Activated T-cell treated with anti-CD3 and anti-CD28 coated beads, Interleukin-2, amount 50 U/mL, for 24 hours (primary cell): Measurements from ENCODE around the gene HIVEP2.

Source experiments
- DNase-seq: peaks from one replicate; pipeline ENCODE4 v3.0.0-alpha.2; 2020
- H3K27ac Mint-ChIP-seq: 2 replicates; pipeline ENCODE4 v1.8.0; 2020; ENCODE audit warnings: mild to moderate bottlenecking, mixed read lengths
- H3K27me3 Mint-ChIP-seq: 2 replicates; pipeline ENCODE4 v1.8.0; 2020; ENCODE audit warnings: mixed read lengths
- H3K36me3 Mint-ChIP-seq: 2 replicates; pipeline ENCODE4 v1.8.0; 2020; ENCODE audit warnings: low read depth, mixed read lengths
- H3K4me1 Mint-ChIP-seq: 2 replicates; pipeline ENCODE4 v1.8.0; 2020; ENCODE audit warnings: low read depth, mixed read lengths
- H3K4me3 Mint-ChIP-seq: 2 replicates; pipeline ENCODE4 v1.8.0; 2020; ENCODE audit warnings: mild to moderate bottlenecking, moderate library complexity, mixed read lengths
- H3K9me3 Mint-ChIP-seq: 2 replicates; pipeline ENCODE4 v1.8.0; 2020; ENCODE audit warnings: mixed read lengths

Gene HIVEP2

GRCh38 chr6:142861711-142862110 is 83.3 kb downstream of the HIVEP2 start:
- Mint-ChIP-seq H3K4me3 (no peak overlapping the region), H3K36me3 (peaks cover 21% of the 10 kb centered on the region), H3K27ac (peak overlapping the region; percentile 72), H3K4me1 (peaks cover 79% of the 10 kb centered on the region), H3K9me3 (no peaks in the 10 kb centered on the region), H3K27me3 (no peaks in the 10 kb centered on the region)
- no peak for DNase-seq

- Mint-ChIP-seq H3K9me3 (no peaks in the 10 kb centered on the region), H3K27me3 (no peaks in the 10 kb centered on the region), H3K27ac (peak overlapping the region; percentile 66), H3K4me1 (peaks cover 79% of the 10 kb centered on the region), H3K36me3 (peaks cover 26% of the 10 kb centered on the region), H3K4me3 (no peak overlapping the region)
- no peak for DNase-seq
Observed at GRCh38 chr6:142860498-142860897, 84.5 kb downstream of the HIVEP2 start.

GRCh38 chr6:142857796-142858555 is 87.0 kb downstream of the HIVEP2 start:
- no peaks in the 10 kb centered on the region for H3K27me3 Mint-ChIP-seq
- peak overlapping the region; percentile 94 for H3K27ac Mint-ChIP-seq
- peaks cover 86% of the 10 kb centered on the region for H3K4me1 Mint-ChIP-seq
- H3K9me3 Mint-ChIP-seq, result no peaks in the 10 kb centered on the region
- DNase-seq, result peak; percentile 52
- peaks cover 48% of the 10 kb centered on the region for H3K36me3 Mint-ChIP-seq
- H3K4me3 Mint-ChIP-seq, result peak overlapping the region; percentile 75

- Mint-ChIP-seq H3K9me3 (no peaks in the 10 kb centered on the region), H3K4me1 (peaks cover 93% of the 10 kb centered on the region), H3K36me3 (peaks cover 54% of the 10 kb centered on the region), H3K27me3 (no peaks in the 10 kb centered on the region), H3K4me3 (peak overlapping the region; percentile 75), H3K27ac (peak overlapping the region; percentile 94)
- DNase-seq, result no peak
Observed at GRCh38 chr6:142857233-142857761, 87.7 kb downstream of the HIVEP2 start.

- peak overlapping the region; percentile 75 for H3K4me3 Mint-ChIP-seq
- no peaks in the 10 kb centered on the region for H3K27me3 Mint-ChIP-seq
- DNase-seq, result no peak
Observed at GRCh38 chr6:142856624-142857232, 88.2 kb downstream of the HIVEP2 start.

GRCh38 chr6:142855893-142856623 is 88.9 kb downstream of the HIVEP2 start:
- DNase-seq, result peak; percentile 48

More at GRCh38 chr6:142856624-142857232, 88.2 kb downstream of the HIVEP2 start:
- Mint-ChIP-seq H3K36me3 (peaks cover 54% of the 10 kb centered on the region), H3K4me1 (peaks cover 95% of the 10 kb centered on the region), H3K9me3 (no peaks in the 10 kb centered on the region), H3K27ac (peak overlapping the region; percentile 94)

GRCh38 chr6:142854589-142855488 is 90.1 kb downstream of the HIVEP2 start:
- Mint-ChIP-seq H3K36me3 (peaks cover 47% of the 10 kb centered on the region), H3K4me1 (peaks cover 96% of the 10 kb centered on the region), H3K4me3 (peak overlapping the region; percentile 75), H3K27me3 (no peaks in the 10 kb centered on the region), H3K27ac (peak overlapping the region; percentile 94), H3K9me3 (no peaks in the 10 kb centered on the region)
- DNase-seq, result no peak

More at GRCh38 chr6:142855893-142856623, 88.9 kb downstream of the HIVEP2 start:
- no peaks in the 10 kb centered on the region for H3K9me3 Mint-ChIP-seq
- H3K4me1 Mint-ChIP-seq, result peaks cover 95% of the 10 kb centered on the region
- peak overlapping the region; percentile 94 for H3K27ac Mint-ChIP-seq
- no peaks in the 10 kb centered on the region for H3K27me3 Mint-ChIP-seq
- peaks cover 54% of the 10 kb centered on the region for H3K36me3 Mint-ChIP-seq
- peak overlapping the region; percentile 75 for H3K4me3 Mint-ChIP-seq

GRCh38 chr6:142853244-142854180 is 91.5 kb downstream of the HIVEP2 start:
- peak overlapping the region; percentile 75 for H3K4me3 Mint-ChIP-seq
- peak overlapping the region; percentile 94 for H3K27ac Mint-ChIP-seq
- H3K4me1 Mint-ChIP-seq, result peaks cover 96% of the 10 kb centered on the region
- H3K36me3 Mint-ChIP-seq, result peaks cover 44% of the 10 kb centered on the region
- no peaks in the 10 kb centered on the region for H3K9me3 Mint-ChIP-seq
- DNase-seq, result no peak
- H3K27me3 Mint-ChIP-seq, result no peaks in the 10 kb centered on the region

- Mint-ChIP-seq H3K9me3 (no peaks in the 10 kb centered on the region), H3K27ac (peak overlapping the region; percentile 98), H3K27me3 (no peaks in the 10 kb centered on the region), H3K4me3 (peak overlapping the region; percentile 69), H3K4me1 (peaks cover 97% of the 10 kb centered on the region), H3K36me3 (peaks cover 47% of the 10 kb centered on the region)
- DNase-seq, result no peak
Observed at GRCh38 chr6:142851601-142852000, 93.4 kb downstream of the HIVEP2 start.

- no peak for DNase-seq
- Mint-ChIP-seq H3K9me3 (no peaks in the 10 kb centered on the region), H3K27me3 (no peaks in the 10 kb centered on the region), H3K4me3 (peak overlapping the region; percentile 69), H3K27ac (peak overlapping the region; percentile 98), H3K36me3 (peaks cover 43% of the 10 kb centered on the region), H3K4me1 (peaks cover 97% of the 10 kb centered on the region)
Observed at GRCh38 chr6:142850679-142851423, 94.1 kb downstream of the HIVEP2 start.

GRCh38 chr6:142848976-142849375 is 96.0 kb downstream of the HIVEP2 start:
- peaks cover 30% of the 10 kb centered on the region for H3K36me3 Mint-ChIP-seq
- no peak overlapping the region for H3K4me3 Mint-ChIP-seq
- DNase-seq, result no peak
- H3K9me3 Mint-ChIP-seq, result no peaks in the 10 kb centered on the region
- peak overlapping the region; percentile 99 for H3K27ac Mint-ChIP-seq
- H3K27me3 Mint-ChIP-seq, result no peaks in the 10 kb centered on the region
- peaks cover 97% of the 10 kb centered on the region for H3K4me1 Mint-ChIP-seq

- peaks cover 24% of the 10 kb centered on the region for H3K36me3 Mint-ChIP-seq
- peak overlapping the region; percentile 99 for H3K27ac Mint-ChIP-seq
- no peaks in the 10 kb centered on the region for H3K27me3 Mint-ChIP-seq
- no peak overlapping the region for H3K4me3 Mint-ChIP-seq
- no peak for DNase-seq
- no peaks in the 10 kb centered on the region for H3K9me3 Mint-ChIP-seq
- H3K4me1 Mint-ChIP-seq, result peaks cover 96% of the 10 kb centered on the region
Observed at GRCh38 chr6:142848156-142848555, 96.8 kb downstream of the HIVEP2 start.
